Stimulated activated naive B cell treated with anti-CD40 and anti-IgM and Interleukin-4, amounts not matched to agents 10 μg/mL and 1 μg/mL and 100 μg/mL, for 72 hours (primary cell): ENCODE measurements around the gene PTMA.

ENCODE experiments used
- ATAC-seq, 2 donors: fragments of 150-1000 bp; cut with Tn5 transposase; replicated peaks; 2 replicates each; pipeline ENCODE4 v1.10.0; 2021; ENCODE audit warnings: moderate library complexity in 1 of 2
- DNase-seq: peaks from one replicate; pipeline ENCODE4 v3.0.0; 2021
- H3K27ac Mint-ChIP-seq: one replicate; pipeline ENCODE4 v1.8.0; 2022; ENCODE audit warnings: mild to moderate bottlenecking, mixed read lengths
- H3K27me3 Mint-ChIP-seq, 2 donors: one replicate each; pipeline ENCODE4 v1.8.0; 2022; ENCODE audit warnings: mixed read lengths in 2 of 2
- H3K36me3 Mint-ChIP-seq, 2 donors: one replicate each; pipeline ENCODE4 v1.8.0; 2022; ENCODE audit warnings: mixed read lengths in 2 of 2, mild to moderate bottlenecking in 1 of 2
- H3K4me1 Mint-ChIP-seq, 2 donors: one replicate each; pipeline ENCODE4 v1.8.0; 2022; ENCODE audit warnings: mixed read lengths in 2 of 2, mild to moderate bottlenecking in 1 of 2
- H3K4me3 Mint-ChIP-seq, 2 donors: one replicate each; pipeline ENCODE4 v1.8.0; 2022; ENCODE audit warnings: mild to moderate bottlenecking in 2 of 2, mixed read lengths in 2 of 2, moderate library complexity in 1 of 2
- H3K9me3 Mint-ChIP-seq, 2 donors: one replicate each; pipeline ENCODE4 v1.8.0; 2022; ENCODE audit warnings: mixed read lengths in 2 of 2, mild to moderate bottlenecking in 1 of 2

PTMA gene

DNA sequence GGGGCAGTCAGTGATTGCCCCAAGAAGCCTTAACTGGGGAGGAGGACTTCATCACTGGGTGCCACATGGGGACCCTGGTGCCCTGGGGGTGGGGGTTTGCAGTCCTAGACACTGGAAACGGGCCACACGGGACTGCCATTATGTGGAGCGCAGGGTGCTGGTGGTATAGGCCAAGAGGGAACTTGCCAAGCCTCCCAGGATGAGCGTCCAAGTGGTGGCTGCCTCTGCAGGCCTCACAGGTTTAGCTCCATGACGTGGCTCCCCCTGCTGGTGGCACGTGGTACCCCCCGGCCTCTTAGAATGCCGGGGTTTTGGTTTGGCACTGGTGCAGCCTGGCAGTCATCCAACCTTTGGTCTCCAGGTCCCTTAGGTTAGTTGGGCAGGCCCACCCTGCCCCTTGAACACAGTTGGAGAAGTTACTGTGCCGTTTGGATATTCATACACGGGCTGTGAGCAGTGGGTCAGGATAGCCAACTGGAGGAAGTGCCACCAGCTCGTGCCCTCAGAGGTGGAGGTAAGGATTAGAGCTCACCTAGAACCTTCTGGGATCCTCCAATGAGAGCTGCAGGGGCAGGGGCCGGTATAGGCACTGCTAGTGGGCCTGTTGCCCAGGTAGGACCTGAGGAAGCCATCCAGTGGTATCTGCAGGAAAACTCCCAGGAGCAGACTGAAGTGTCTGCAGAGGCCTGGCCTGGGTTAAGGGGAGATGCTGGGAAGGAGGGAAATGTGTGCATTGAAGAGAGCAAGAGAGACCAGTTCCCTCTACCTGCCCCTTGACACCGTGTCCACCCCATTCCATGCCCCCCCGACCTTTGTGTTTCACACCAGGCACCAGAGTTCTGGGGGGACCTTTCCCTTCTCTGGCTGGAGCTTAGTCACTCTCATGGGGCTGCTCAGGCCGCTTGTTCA, 5.7 kb downstream of the PTMA start:
- H3K9me3 Mint-ChIP-seq: peaks cover 2 to 4% of the 10 kb centered on the region in 2 donors
- peaks cover 52 to 80% of the 10 kb centered on the region in 2 donors for H3K4me1 Mint-ChIP-seq
- H3K27me3 Mint-ChIP-seq: no peaks in the 10 kb centered on the region
- peaks cover 57 to 67% of the 10 kb centered on the region in 2 donors for H3K36me3 Mint-ChIP-seq
- H3K4me3 Mint-ChIP-seq: peak overlapping the region; percentile 65 to 69
- peak overlapping the region; percentile 95 for H3K27ac Mint-ChIP-seq
- ATAC-seq: peak; percentile 10 to 12
- DNase-seq: peak; percentile 76

DNA sequence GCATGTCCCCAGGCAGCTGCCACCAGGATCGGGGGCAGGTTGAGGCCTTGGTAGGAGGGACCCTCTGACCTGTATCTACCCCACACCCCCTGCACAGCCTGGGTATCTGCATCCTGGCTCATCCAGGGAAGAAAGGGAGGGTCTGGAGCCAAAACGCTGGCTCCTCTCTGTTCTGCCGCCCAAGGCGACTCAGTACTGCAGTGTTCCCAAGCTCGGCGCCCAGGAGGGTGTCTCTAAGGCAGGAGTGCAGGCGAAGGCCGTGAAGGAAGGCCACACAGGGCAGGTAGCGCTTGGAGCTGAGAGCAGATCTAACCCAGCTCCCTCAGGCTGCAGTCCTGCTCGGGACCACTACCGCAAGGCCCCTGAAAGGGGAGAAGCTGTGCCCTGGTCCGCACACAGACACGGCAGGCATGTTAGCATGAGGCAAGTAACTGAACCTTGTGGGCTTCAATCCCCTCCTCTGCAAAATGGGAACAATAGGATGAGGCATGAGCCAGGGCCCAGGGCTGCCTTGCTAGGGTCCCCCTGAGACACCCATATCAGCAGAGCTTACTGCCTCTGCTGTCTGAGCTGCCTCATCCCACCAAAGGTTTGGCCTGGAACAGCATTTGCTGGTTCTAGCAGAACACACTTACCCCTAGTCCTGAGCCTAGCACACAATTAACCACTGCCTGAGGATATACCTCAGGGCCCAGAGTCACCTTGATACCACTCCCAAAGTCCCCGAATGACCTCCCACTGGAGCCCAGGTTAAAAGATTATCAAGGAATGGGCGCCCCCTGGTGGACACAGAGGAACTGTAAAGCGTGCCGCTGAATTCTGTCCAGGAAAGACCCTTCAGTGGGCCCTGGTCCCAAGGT, 6.5 kb downstream of the PTMA start:
- Mint-ChIP-seq H3K27me3 (no peaks in the 10 kb centered on the region), H3K27ac (peak overlapping the region; percentile 95), H3K9me3 (peaks cover 2 to 4% of the 10 kb centered on the region in 2 donors), H3K4me3 (peak overlapping the region; percentile 6 to 55), H3K36me3 (peaks cover 50 to 61% of the 10 kb centered on the region in 2 donors), H3K4me1 (peaks cover 54 to 75% of the 10 kb centered on the region in 2 donors)
- ATAC-seq (no peak), DNase-seq (peak; percentile 57)

DNA sequence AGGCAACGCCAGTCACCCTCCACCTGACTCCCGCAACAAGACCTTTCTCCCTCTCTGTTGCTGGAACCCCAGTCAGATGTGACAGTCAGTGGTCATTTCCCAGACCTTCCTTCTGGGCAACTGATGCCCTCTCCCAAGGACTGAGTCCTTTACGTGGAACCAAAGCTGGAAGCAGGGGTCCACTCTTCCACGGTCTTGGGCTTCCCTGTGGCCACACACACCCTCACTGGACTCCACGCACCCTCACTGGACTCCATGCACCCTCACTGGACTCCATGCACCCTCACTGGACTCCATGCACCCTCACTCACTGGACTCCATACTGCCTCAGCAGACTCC, 7.1 kb downstream of the PTMA start:
- Mint-ChIP-seq H3K9me3 (peaks cover 2 to 4% of the 10 kb centered on the region in 2 donors), H3K36me3 (peaks cover 48 to 58% of the 10 kb centered on the region in 2 donors), H3K27me3 (no peaks in the 10 kb centered on the region), H3K4me1 (peaks cover 56 to 78% of the 10 kb centered on the region in 2 donors), H3K27ac (peak overlapping the region; percentile 79), H3K4me3 (peak overlapping the region in 1 of 2 donors; percentile 4)
- ATAC-seq: no peak
- DNase-seq: no peak

DNA sequence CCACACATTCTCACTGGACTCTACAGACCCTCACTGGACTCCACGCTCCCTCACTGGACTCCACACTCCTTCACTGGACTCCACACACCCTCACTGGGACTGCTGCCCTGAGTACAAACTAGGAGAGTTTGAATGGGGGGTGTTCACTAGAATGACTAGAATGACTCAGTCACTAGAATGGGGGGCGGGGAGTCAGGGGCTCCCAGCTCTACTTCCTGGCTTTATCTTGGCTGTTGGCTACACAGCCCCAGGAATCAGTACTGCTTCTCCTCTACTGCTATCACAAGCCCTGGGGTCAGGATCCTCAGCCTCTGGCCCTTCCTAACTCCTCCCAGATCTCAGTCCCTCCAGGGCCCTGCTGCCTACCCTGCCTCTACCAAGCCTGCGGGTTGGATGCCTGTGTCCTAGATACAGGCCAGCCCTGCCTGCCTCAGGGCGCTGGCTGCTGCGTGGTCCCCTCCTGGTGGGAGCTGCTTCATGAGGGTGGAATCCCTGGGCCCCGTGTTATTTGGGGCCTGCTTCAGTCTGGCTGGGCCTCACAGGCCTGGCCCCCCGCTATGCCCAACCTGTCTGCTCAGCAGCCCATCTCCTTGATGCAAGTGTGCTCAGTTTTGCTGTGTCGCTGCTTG, 7.8 kb downstream of the PTMA start:
- Mint-ChIP-seq H3K4me1 (peaks cover 61 to 80% of the 10 kb centered on the region in 2 donors), H3K36me3 (peaks cover 43 to 55% of the 10 kb centered on the region in 2 donors), H3K27ac (peak overlapping the region; percentile 79), H3K9me3 (peaks cover 2 to 4% of the 10 kb centered on the region in 2 donors), H3K27me3 (no peaks in the 10 kb centered on the region), H3K4me3 (peak overlapping the region in 1 of 2 donors; percentile 4)
- no peak for ATAC-seq
- peak; percentile 8 for DNase-seq

DNA sequence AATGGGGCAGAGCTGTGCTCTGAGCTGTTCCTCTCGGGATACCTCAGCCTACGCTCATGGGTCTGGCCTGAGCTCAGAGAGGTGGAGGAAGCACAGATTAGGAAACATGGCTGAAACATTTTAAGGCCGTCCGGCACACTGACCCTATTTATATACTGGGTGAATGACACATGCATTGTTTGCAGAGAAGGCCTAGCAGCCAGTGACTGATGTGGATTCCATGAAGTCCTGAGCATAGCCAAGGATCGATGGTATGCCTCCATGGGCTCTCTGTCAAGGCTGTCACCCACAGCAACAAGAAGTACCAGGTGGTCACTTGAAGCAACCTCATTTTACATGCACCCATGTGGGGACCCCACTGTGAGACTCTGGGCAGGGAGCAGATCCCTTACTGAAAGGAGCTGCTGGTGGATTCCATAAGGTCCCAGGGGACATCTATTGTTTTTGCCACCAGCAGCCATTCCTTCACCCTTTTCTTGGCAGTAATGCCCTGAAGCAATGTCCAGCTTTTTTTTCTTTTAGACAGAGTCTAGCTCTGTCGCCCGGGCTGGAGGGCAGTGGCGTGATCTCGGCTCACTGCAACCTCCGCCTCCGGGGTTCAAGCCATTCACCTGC, 8.4 kb downstream of the PTMA start:
- H3K27ac Mint-ChIP-seq: peak overlapping the region; percentile 95
- H3K36me3 Mint-ChIP-seq: peaks cover 37 to 50% of the 10 kb centered on the region in 2 donors
- no peaks in the 10 kb centered on the region for H3K27me3 Mint-ChIP-seq
- H3K4me1 Mint-ChIP-seq: peaks cover 63 to 80% of the 10 kb centered on the region in 2 donors
- DNase-seq (no peak), ATAC-seq (no peak)
- H3K9me3 Mint-ChIP-seq: peaks cover 2 to 4% of the 10 kb centered on the region in 2 donors
- no peak overlapping the region for H3K4me3 Mint-ChIP-seq

DNA sequence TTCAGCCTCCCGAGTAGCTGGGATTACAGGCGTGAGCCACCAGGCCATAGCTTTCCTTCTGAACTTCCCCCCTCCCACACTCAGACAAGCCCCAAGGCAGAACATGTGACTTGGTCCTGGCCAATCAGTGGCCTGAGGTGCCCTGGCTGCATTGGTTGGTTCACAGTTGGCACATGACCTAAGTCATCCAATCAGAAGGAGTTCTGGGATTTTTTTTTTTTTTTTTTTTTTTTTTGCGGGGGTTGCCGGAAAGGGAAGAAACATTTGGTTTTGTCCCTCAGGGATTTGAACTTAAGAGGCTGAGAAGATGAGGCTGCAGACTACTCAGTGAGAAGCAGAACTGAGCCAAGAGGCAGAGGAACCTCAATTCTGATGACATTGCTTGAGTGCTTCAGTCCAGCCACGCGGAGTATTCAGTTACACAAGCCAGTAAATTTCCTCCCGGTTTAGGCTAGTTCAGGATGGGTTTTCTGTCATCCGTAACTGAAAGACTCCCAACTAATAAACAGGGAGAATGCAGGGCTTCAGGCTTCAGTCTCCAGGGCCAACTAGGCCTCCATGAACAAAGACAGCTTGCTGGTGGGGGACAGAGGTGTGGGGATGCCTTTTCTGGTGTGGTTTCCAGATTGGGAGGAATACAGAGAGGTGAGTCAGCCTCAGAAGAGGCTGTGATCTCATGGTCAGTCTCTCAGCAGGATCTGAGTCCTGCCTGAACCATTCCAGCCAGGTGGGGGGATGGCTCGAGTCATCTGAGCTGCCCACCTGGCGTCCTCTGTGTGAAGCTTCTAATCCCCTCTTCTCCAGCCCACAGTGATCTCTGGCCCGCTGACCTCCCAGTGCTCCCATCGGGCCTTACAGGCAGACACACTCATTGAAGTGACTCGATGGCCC, 9.2 kb downstream of the PTMA start:
- Mint-ChIP-seq H3K27ac (peak overlapping the region; percentile 95), H3K36me3 (peaks cover 30 to 43% of the 10 kb centered on the region in 2 donors), H3K27me3 (no peaks in the 10 kb centered on the region), H3K4me3 (peak overlapping the region; percentile 40 to 64), H3K4me1 (peaks cover 55 to 74% of the 10 kb centered on the region in 2 donors), H3K9me3 (peaks cover 2 to 4% of the 10 kb centered on the region in 2 donors)
- ATAC-seq (peak; percentile 61 to 64), DNase-seq (peak; percentile 71)

DNA sequence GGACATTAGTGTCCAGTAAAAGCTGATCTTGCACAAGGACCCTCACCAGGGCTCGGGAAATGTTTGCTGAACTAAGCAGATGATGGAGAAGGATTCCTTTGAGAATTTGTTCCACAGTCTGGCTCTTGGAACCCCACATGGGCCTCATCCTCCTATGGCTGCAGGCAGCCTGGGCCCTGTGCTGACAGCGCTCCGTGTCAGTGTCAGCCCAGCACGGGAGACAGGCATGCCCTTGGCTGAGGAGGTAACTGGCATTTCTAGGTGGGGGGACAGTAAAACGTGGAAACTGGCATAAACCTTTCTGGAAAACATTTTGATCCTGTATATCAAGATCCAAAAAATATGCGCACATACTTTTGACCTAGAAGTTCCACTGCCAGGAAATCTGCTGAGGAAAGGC, 10.5 kb downstream of the PTMA start:
- peaks cover 47 to 64% of the 10 kb centered on the region in 2 donors for H3K4me1 Mint-ChIP-seq
- H3K9me3 Mint-ChIP-seq: peaks cover 2 to 4% of the 10 kb centered on the region in 2 donors
- no peaks in the 10 kb centered on the region for H3K27me3 Mint-ChIP-seq

DNA sequence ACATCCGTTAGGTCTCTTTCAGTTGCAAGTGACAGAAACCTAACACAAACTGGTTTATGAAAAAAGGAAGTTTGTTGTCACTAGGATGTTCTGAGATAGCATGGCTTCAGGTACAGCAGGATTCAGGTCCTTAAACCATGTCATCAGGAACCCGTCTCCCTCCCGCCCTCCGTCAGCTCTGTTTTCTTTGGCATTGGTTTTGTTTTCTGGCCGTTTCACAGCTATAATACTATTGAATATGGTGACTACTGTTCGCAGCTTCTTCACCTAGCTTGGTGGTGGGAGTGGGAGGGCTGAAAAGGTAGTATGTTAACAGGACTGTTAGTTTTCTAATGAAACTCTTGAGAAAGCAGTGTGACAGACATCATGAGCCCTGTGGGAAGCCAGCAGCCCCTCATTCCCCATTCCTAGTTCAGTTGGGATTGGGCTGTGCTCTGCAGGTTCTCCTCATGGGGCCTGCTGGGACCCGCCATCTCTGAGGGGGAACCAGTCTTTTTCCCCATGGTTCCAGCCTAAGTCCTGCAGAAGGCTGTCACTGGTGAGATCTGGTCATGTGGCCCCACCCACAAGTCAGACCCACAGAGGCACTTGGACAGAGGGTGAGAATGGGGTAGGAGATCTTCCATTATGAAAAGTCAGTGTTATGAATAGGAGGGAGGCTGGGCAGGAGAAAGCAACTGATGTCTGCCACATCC, 12.1 kb downstream of the PTMA start:
- Mint-ChIP-seq H3K9me3 (peaks cover 2 to 4% of the 10 kb centered on the region in 2 donors), H3K4me1 (peaks cover 33 to 48% of the 10 kb centered on the region in 2 donors), H3K36me3 (peaks cover 16 to 21% of the 10 kb centered on the region in 2 donors), H3K27ac (no peak overlapping the region), H3K27me3 (no peaks in the 10 kb centered on the region), H3K4me3 (no peak overlapping the region)
- no peak for ATAC-seq
- no peak for DNase-seq

More for the DNA sequence above, 10.5 kb downstream of the PTMA start:
- DNase-seq (no peak), ATAC-seq (no peak)
- Mint-ChIP-seq H3K36me3 (peaks cover 21 to 34% of the 10 kb centered on the region in 2 donors), H3K27ac (no peak overlapping the region), H3K4me3 (no peak overlapping the region)

DNA sequence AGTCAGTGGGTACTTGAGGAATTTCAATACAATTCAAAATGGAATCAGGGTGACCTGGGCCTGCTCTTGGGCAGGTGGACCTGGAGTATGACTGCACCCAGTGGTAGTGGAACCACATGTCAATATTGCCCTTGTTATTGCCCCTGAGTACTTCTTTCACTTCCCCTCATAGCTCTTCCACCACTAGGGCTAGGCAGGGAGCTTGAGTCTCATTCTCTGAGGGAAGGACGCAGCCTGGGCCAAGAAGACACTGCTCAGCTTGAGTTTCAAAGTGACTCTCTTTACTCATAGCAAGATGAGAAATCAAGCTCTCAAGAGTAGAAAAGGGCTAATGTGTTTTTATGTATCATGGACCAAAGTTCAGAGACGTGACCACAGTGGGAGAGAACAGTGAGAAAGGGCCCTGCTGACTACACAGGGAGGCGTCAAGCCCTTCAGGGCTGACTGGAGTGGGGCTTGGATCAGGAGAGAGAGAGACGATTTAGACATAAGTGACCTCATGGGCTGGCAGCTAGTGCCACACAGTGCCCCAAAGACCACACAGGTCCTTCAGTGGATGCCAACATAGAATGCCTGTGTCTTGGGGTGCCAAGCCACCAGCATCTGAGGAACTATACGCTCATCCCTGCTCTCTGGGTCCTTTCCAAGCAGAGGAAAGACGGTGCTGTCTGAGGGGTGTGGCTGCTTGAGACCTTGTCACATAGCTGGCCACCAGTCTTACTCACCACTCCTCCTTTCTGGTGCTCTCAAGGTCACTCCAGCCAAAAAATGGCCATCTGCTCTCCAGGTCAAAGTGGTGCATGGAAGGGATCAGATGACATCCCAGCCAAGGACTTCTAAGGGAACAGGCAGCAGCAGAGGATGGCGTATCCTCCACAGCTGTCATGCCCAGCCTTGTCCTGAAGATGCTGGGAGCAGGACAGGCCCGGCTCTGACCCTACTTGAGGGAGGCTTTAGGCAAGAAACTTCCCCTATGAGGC, 13.0 kb downstream of the PTMA start:
- no peaks in the 10 kb centered on the region for H3K27me3 Mint-ChIP-seq
- DNase-seq (peak; percentile 41), ATAC-seq (peak; percentile 71 to 82)
- peak overlapping the region; percentile 56 for H3K27ac Mint-ChIP-seq
- H3K4me3 Mint-ChIP-seq: peak overlapping the region in 1 of 2 donors; percentile 6
- peaks cover 26 to 40% of the 10 kb centered on the region in 2 donors for H3K4me1 Mint-ChIP-seq
- peaks cover 11 to 19% of the 10 kb centered on the region in 2 donors for H3K36me3 Mint-ChIP-seq
- H3K9me3 Mint-ChIP-seq: peaks cover 2 to 4% of the 10 kb centered on the region in 2 donors

DNA sequence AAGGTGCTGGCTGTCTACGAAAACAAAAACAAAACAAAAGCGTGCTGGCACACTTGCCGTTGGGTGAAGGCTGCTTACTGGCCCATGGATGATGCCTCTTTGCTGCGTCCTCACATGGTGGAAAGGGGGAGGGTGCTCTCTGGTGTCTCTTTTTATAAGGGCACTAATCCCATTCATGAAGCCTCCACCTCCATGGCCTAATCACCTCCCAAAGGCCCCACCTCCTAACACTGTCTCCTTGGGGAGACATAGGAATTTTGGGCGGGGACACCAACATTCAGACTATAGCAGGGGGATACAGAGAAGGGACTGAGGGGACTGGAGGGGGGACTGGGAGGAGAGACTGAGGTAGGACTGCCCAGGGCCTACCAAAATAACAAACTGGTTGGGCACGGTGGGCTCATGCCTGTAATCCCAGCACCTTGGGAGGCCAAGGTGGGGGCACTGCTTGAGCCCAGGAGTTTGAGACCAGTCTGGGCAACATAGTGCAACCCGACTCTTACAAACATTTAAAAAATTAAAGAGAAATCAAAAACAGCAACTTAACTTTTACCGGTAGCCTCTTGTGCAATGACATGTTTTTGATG, 14.5 kb downstream of the PTMA start:
- H3K27ac Mint-ChIP-seq: no peak overlapping the region

DNA sequence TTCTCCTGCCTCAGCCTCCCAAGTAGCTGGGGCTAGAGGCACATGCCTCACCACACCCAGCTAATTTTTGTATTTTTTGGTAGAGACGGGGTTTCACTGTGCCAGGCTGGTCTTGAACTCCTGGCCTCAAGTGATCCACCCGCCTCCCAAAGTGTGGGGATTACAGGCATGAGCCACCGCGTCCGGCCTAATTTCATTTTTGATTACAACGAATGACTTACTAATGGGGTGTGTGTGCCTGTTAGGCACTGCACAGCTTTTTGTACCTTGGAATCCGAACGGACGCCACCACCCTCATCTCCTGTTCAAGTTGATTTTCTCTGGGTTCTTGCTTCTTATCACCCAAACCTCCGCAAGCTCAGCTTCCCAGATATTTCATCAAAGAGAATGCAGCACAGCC, 17.2 kb downstream of the PTMA start:
- ATAC-seq (no peak), DNase-seq (no peak)
- Mint-ChIP-seq H3K36me3 (peaks cover under 1 to 14% of the 10 kb centered on the region in 2 donors), H3K4me1 (peaks cover 12 to 14% of the 10 kb centered on the region in 2 donors), H3K27ac (no peak overlapping the region), H3K27me3 (no peaks in the 10 kb centered on the region), H3K9me3 (no peaks in the 10 kb centered on the region), H3K4me3 (no peak overlapping the region)

More for the DNA sequence above, 14.5 kb downstream of the PTMA start:
- Mint-ChIP-seq H3K36me3 (peaks cover 2 to 10% of the 10 kb centered on the region in 2 donors), H3K4me1 (peaks cover 19 to 28% of the 10 kb centered on the region in 2 donors), H3K4me3 (no peak overlapping the region), H3K9me3 (no peaks in the 10 kb centered on the region), H3K27me3 (no peaks in the 10 kb centered on the region)
- DNase-seq: no peak
- no peak for ATAC-seq
